ENCODE measurements around the gene DNAAF9.

DNA sequence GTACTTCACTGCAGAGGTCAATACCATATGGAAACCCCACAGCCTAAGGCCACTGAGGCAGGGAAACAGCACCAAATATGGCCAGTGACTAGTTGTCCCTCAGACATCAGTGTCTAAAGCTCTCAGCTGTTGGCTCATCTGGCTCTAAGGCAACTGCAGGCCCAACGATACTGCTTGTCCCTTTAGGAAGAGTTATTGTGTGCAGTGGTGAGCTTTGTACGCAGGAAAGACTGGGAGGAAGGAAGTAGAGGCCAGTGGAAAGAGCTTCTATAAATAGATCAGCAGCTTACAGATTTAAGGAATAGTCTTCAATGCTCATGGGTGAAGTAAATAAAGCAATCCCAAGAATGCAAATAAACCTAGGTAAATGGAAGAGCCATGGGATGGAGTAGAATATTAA is 29.3 kb downstream of the DNAAF9 start:
- TF ChIP-seq CTCF (IDR thresholded peaks at IDR 0.05) (no peak), POLR2A (IDR thresholded peaks at IDR 0.05) (no peak)

All from adrenal gland (tissue), 5 donors.